HCT116 (cell line): ENCODE data around the gene PPDPF.

Experiments used
- CTCF ChIP-seq, 3 experiments: fragments of 200-600 bp in 1 of 3; sonication (generic) in 1 of 3; IDR thresholded peaks in 2 of 3; conservative IDR thresholded peaks in 1 of 3; 2 replicates each; pipeline ENCODE4 v1.5.1; 2012 to 2017; ENCODE audit warnings: low read depth in 2 of 3, low read length in 2 of 3, antibody characterized with exemption in 1 of 3, borderline replicate concordance in 1 of 3, control low read depth in 1 of 3, mild to moderate bottlenecking in 1 of 3, mixed read lengths in 1 of 3, mixed run types in 1 of 3, moderate library complexity in 1 of 3; ENCODE audit not compliant: insufficient read depth in 1 of 3
- EZH2 ChIP-seq: fragments of 200-600 bp; sonication (generic); IDR thresholded peaks from 2 replicates; pipeline ENCODE4 v1.6.1; 2017; ENCODE audit warnings: antibody characterized with exemption, mixed run types
- FOSL1 ChIP-seq: IDR thresholded peaks from 2 replicates; pipeline ENCODE4 v1.6.1; 2012; ENCODE audit warnings: low read depth
- JUND ChIP-seq: IDR thresholded peaks from 2 replicates; pipeline ENCODE4 v1.6.1; 2012
- MAX ChIP-seq: IDR thresholded peaks from 2 replicates; pipeline ENCODE4 v1.6.1; 2012
- POLR2A ChIP-seq: IDR thresholded peaks from 2 replicates; pipeline ENCODE4 v1.7.0; 2011; ENCODE audit warnings: borderline replicate concordance; ENCODE audit not compliant: insufficient read depth, insufficient read length; ENCODE audit errors: extremely low read depth
- POLR2AphosphoS5 ChIP-seq: IDR thresholded peaks from 2 replicates; pipeline ENCODE4 v1.6.1; 2011; ENCODE audit warnings: mild to moderate bottlenecking, low read depth, low read length, moderate library complexity
- RAD21 ChIP-seq: IDR thresholded peaks from 2 replicates; pipeline ENCODE4 v1.6.1; 2012; ENCODE audit warnings: low read depth, mild to moderate bottlenecking
- REST ChIP-seq: IDR thresholded peaks from 2 replicates; pipeline ENCODE4 v1.6.1; 2012; ENCODE audit warnings: low read depth
- YY1 ChIP-seq: IDR thresholded peaks from 2 replicates; pipeline ENCODE4 v1.6.1; 2011; ENCODE audit warnings: low read length, low read depth, moderate library complexity, mild to moderate bottlenecking; ENCODE audit not compliant: insufficient replicate concordance; ENCODE audit errors: extremely low read depth
- ZBTB33 ChIP-seq: IDR thresholded peaks from 2 replicates; pipeline ENCODE4 v1.6.1; 2011; ENCODE audit warnings: mild to moderate bottlenecking, low read length, moderate library complexity; ENCODE audit not compliant: insufficient replicate concordance; ENCODE audit errors: extremely low read depth

- TF ChIP-seq POLR2A, result no peak
- no peak for TF ChIP-seq MAX
- TF ChIP-seq RAD21, result no peak
- no peak for TF ChIP-seq FOSL1
- no peak for TF ChIP-seq CTCF (IDR thresholded peaks at IDR 0.05 in 2 of 3, conservative IDR thresholded peaks at IDR 0.05 in 1 of 3; ENCODE audit: borderline replicate concordance in 1 of 3, insufficient read depth in 1 of 3, low read depth in 2 of 3, low read length in 2 of 3)
- no peak for TF ChIP-seq EZH2
- TF ChIP-seq REST, result no peak
- no peak for TF ChIP-seq ZBTB33
- TF ChIP-seq POLR2AphosphoS5, result no peak
- no peak for TF ChIP-seq YY1
- TF ChIP-seq JUND, result no peak
Measured at GRCh38 chr20:63557481-63557891, 36.9 kb downstream of the PPDPF start.
